Measurements from ENCODE around the gene CDH4. TPM values are rescaled to one million over a fixed set of nuclear protein-coding genes. Genes with fewer than 3 reads are reported as not detected.

CDH4 gene
- polyA plus RNA-seq, 1 experiment, result 1.5 TPM

- ChIA-PET CTCF (no interaction called here), POLR2A (no interaction called here)
- DNase-seq (ENCODE audit: low read depth), result no peak
- H3K36me3 ChIP-seq (ENCODE audit: control insufficient read depth, insufficient read depth, low read length), result no peaks in the 10 kb centered on the region
- TF ChIP-seq, protein P1, sequence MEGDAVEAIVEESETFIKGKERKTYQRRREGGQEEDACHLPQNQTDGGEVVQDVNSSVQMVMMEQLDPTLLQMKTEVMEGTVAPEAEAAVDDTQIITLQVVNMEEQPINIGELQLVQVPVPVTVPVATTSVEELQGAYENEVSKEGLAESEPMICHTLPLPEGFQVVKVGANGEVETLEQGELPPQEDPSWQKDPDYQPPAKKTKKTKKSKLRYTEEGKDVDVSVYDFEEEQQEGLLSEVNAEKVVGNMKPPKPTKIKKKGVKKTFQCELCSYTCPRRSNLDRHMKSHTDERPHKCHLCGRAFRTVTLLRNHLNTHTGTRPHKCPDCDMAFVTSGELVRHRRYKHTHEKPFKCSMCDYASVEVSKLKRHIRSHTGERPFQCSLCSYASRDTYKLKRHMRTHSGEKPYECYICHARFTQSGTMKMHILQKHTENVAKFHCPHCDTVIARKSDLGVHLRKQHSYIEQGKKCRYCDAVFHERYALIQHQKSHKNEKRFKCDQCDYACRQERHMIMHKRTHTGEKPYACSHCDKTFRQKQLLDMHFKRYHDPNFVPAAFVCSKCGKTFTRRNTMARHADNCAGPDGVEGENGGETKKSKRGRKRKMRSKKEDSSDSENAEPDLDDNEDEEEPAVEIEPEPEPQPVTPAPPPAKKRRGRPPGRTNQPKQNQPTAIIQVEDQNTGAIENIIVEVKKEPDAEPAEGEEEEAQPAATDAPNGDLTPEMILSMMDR (IDR thresholded peaks at IDR 0.05; ENCODE audit: insufficient read depth, low read depth, low read length), result no peak
- no peaks in the 10 kb centered on the region for H3K27me3 ChIP-seq (ENCODE audit: control insufficient read depth, insufficient read depth, low read length)
- no peak overlapping the region for H3K4me3 ChIP-seq (ENCODE audit: low read depth, low read length)
Measured at GRCh38 chr20:61417221-61417941, 165.3 kb downstream of the CDH4 start.

DNA sequence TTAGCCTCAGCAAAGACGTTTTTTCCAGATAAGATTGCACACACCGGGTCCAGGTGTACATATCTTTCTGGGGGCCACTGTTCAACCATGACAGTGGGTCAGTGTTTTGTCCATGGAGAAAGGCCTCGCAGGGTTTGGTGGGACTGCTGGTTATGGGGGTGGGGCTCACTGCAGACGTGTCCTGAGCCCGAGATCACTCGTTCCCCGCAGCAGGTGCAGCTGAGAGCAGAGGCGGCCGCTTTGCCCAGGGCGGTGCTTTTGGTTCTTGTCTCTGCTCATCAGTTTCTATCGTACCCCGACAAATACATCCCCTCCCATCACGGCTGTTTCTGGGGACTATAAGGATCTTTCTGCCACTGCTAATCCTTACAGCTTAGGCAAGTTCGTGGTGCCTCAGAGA lies 166.9 kb downstream of the CDH4 start:
- ChIA-PET POLR2A (no interaction called here), CTCF (no interaction called here)
- no peak overlapping the region for H3K4me3 ChIP-seq (ENCODE audit: low read depth, low read length)
- H3K36me3 ChIP-seq (ENCODE audit: control insufficient read depth, insufficient read depth, low read length), result no peaks in the 10 kb centered on the region
- TF ChIP-seq, protein P1 (IDR thresholded peaks at IDR 0.05; ENCODE audit: insufficient read depth, low read depth, low read length), result no peak
- no peaks in the 10 kb centered on the region for H3K27me3 ChIP-seq (ENCODE audit: control insufficient read depth, insufficient read depth, low read length)
- no peak for DNase-seq (ENCODE audit: low read depth)

GRCh38 chr20:61419501-61419900 lies 167.4 kb downstream of the CDH4 start:
- H3K4me3 ChIP-seq (ENCODE audit: low read depth, low read length), result no peak overlapping the region
- ChIA-PET CTCF (no interaction called here), POLR2A (no interaction called here)
- TF ChIP-seq, protein P1 (IDR thresholded peaks at IDR 0.05; ENCODE audit: insufficient read depth, low read depth, low read length), result no peak
- no peak for DNase-seq (ENCODE audit: low read depth)
- no peaks in the 10 kb centered on the region for H3K27me3 ChIP-seq (ENCODE audit: control insufficient read depth, insufficient read depth, low read length)
- no peaks in the 10 kb centered on the region for H3K36me3 ChIP-seq (ENCODE audit: control insufficient read depth, insufficient read depth, low read length)

- Histone ChIP-seq H3K36me3 (ENCODE audit: control insufficient read depth, insufficient read depth, low read length) (no peaks in the 10 kb centered on the region), H3K27me3 (ENCODE audit: control insufficient read depth, insufficient read depth, low read length) (no peaks in the 10 kb centered on the region), H3K4me3 (ENCODE audit: low read depth, low read length) (no peak overlapping the region)
- POLR2A ChIA-PET, result no interaction called here
- TF ChIP-seq, protein P1 (IDR thresholded peaks at IDR 0.05; ENCODE audit: insufficient read depth, low read depth, low read length), result no peak
- DNase-seq (ENCODE audit: low read depth), result no peak
- CTCF ChIA-PET, result no interaction called here
Measured at GRCh38 chr20:61420056-61420455, 168.0 kb downstream of the CDH4 start.

GRCh38 chr20:61420781-61421180 lies 168.7 kb downstream of the CDH4 start:
- no peak for DNase-seq (ENCODE audit: low read depth)
- no peaks in the 10 kb centered on the region for H3K36me3 ChIP-seq (ENCODE audit: control insufficient read depth, insufficient read depth, low read length)
- H3K27me3 ChIP-seq (ENCODE audit: control insufficient read depth, insufficient read depth, low read length), result no peaks in the 10 kb centered on the region
- TF ChIP-seq, protein P1 (IDR thresholded peaks at IDR 0.05; ENCODE audit: insufficient read depth, low read depth, low read length), result no peak
- ChIA-PET POLR2A (no interaction called here), CTCF (no interaction called here)
- H3K4me3 ChIP-seq (ENCODE audit: low read depth, low read length), result no peak overlapping the region

All from BJ (cell line).